HG02798 (cell line): ENCODE data around the gene IMMP2L.
"Not testable (repeated sequence)": the region's sequence is repeated elsewhere in the genome, so short reads cannot be mapped to it uniquely, and the experiment has no call there.

Source experiments
- ATAC-seq: cut with Tn5 transposase; IDR thresholded peaks from one replicate; pipeline ENCODE4 v1.9.1; 2021; ENCODE audit warnings: mild to moderate bottlenecking; ENCODE audit not compliant: unreplicated experiment, poor library complexity

The IMMP2L gene

DNA sequence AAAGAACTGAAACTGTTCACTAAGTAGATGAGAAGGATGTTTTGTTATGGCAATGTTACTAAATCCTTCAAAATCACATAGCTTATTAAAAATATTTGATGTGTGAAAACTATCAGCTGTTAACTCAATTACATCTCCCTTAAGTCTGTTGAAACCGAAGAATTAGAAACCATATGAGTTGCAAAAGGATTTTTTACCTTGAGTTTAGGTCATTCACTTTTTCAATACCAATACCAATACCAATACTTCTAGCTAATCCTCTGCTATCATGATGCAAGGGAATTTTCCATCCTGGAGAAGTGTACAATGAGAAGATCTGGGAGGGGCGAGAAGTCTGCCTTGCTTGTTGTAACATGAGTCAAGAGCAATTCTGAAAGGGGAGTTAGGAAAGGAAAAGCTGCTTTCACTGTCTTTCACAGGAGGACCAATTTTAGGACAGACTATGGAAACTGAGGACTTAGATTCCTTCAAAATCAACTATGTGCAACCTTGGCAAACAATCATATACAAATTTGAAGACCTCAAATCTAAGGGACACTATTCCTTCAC lies 199.7 kb downstream of the IMMP2L start:
- ATAC-seq = no peak

DNA sequence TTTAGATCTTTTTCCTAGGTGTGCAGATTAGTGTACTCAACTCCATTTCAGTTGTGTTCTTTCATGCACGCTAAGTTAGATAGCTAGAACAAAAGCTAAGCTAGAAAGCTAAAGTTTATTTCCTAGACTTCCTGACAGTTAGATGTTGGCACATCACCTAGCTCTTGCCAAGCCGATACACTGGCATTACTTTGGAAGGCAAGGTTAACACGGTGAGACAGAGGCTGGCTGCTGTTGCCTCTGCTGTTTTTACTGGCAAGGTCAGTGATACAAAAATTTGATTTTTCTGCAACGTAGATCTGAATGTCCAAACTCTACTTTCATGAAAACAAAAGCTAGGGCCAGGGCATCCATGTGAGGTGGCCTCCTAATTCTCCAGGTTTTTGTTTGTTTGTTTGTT lies 203.4 kb downstream of the IMMP2L start:
- ATAC-seq = no peak

DNA sequence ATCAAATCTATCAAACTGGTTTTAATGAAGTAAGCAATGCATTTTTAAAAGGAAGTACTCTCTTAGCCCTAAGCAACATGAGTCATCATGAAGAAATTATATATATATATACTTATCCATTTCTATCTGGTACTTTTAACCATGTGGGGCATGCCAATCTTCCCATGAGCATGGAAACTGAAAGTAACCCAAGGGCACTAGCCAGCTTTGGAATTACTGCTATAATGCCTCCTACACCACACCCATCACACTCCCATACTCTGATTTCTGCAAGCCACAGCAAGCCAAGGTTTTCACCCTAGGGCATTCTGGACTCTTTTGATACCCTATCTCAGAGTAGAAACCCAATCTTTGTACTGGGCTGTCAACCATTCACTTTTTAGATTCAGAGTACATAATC lies 204.6 kb downstream of the IMMP2L start:
- no peak for ATAC-seq

DNA sequence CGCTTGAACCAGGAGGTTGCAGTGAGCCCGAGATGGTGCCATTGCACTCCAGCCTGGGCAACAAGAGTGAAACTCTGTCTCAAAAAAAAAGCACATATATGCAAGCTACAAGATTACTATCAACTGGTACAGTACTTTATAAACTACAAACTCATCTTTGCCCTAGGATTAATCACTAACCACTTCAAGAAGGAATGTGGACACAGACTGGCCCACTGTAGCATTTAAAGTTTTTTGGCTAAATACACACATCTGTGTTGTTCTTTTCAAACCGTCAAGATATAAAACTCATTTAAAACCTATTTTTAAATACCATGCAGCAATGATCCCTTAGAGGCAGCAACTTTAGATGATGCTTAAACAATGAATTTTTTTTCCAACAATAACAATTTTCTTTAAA lies 205.4 kb downstream of the IMMP2L start:
- no peak for ATAC-seq

DNA sequence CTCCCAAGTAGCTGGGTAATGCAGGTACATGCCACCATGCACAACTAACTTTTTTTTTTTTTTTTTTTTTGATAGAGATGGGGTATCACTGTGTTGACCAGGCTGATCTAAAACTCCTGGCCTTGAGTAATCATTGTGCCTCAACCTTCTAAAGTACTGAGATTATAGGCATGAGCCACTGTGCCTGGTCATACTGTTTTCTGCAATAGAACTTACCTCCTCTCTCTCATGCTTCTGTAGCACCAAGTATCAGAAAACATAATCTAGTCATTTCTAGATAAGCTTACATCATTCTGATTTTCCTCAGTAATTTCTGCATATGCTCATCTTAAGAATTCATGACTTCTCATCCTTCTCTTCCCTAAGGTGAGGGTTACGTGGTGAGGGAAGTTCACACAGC lies 210.0 kb downstream of the IMMP2L start:
- no peak for ATAC-seq

DNA sequence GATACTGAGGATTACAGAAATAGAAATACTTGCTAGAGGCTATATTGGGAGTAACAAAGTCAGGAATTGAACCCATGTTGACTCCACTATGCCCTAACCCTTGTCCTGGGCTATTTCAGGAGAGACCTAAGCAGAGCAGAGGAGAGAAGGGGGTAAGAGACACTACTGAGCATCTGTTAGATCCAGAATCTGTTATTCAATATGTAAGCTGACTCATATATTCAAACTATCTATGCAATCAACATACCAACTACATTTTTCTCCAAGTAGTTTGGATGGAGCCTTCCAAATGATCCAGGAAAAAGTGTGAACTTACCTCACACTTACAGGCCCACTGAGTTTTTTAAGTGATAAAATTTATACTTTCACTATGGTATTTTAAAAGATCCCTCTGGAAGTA lies 216.1 kb downstream of the IMMP2L start:
- ATAC-seq = no peak

DNA sequence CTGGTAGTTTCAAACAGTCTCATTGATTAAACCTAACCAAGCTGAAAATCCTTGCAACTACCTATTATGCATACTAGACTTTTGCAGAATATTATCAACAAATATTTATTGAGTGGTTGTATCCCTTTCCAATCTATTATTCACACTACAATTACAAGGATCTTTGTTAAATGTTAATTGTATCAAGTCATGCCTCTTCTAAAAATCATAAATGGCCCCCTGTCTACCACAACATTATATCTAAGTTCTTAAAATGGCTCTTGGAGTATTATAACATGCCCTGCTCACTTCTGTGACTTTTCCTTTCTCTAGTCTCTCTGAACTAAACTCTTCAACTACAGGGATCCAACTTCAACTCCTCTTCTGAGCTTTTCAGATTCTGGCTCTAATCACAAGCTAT lies 219.3 kb downstream of the IMMP2L start:
- ATAC-seq = no peak

DNA sequence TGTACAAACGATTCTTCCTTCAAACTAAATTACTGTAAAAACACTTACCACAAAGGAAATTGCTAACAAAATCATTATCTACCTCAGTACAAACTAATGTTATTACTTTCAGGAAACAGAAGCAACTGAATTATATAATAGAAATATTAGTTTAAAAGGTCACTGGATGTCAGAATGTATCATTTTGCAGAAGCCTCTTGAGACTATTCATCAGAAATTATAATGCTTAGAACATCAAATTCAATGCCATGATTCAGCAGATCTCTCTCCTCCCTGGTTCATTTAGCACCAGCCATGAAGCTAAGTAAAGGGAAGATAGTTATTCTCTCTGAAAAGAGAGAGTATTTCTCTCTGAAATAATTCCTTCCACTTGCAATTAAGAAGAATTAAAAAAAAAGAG lies 223.3 kb downstream of the IMMP2L start:
- ATAC-seq = no peak

DNA sequence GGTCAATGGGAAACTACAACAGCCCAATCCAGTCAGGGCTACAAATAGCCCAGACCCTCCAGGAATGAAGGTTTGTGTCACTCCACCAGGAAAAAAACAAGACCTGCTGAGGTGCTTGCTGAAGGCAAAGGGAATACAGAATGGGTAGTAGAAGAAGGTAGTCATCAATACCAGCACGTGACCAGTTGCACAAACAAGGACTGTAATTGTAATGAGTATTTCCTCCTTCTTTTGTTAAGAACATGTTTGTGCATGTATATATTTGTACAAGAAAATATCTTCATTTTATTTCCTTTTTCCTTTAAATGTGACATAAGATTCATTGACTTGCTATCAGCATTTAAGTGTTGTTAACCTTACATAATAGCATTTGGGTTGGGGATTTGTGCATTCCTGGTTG lies 229.3 kb downstream of the IMMP2L start:
- ATAC-seq = no peak

DNA sequence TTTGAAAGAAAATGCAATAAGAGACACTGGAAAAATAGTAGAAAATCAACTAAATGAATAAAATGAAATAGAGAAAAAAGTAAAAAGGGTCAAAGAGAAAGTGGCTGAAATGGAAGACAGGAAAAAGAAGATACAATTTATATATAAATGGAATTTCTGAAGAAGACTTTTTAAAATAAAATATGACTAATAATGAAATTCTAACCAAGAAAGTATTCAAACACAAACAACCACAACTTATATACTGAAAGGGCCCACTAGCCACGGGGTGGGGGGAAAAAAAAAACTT lies 232.1 kb downstream of the IMMP2L start:
- no peak for ATAC-seq

DNA sequence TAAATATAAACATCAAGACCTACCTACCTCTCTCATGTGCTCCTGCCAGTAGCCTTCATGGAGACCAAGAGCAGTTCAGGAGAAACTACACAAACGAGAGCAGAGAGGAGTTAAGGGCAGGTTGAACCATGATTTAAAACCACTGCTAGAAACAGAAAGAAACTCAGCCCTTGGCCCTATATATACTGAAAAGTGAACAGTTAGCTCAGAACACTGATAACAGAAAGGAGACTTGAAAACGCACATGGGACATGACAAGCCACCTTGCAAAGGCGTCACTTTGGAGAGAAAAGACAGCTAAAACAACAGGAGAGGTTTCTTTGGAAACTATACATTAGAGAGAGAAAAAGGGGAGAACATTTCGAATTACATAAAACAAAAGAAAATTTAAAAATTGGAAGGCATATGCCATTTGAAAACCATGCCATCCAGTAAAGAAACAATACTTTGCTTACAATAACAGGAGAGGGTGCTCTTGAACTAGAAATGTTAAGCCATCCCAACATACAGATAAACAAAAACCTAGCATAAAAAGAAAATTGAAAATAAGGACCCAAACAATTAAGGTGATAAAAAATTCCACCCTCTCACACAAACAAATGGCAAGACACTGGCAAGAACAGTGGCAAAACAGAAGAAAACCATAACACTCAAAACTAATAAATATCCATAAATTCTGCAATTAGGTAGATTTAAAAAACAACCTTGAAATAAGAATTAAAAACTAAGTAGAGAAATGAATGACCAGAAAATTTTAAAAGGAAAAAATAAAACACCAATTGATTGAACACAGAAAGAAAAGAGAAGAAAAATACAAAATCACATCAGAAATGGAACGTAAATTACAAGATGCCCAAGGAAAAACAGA lies 232.7 kb downstream of the IMMP2L start:
- peak; percentile 42 for ATAC-seq

DNA sequence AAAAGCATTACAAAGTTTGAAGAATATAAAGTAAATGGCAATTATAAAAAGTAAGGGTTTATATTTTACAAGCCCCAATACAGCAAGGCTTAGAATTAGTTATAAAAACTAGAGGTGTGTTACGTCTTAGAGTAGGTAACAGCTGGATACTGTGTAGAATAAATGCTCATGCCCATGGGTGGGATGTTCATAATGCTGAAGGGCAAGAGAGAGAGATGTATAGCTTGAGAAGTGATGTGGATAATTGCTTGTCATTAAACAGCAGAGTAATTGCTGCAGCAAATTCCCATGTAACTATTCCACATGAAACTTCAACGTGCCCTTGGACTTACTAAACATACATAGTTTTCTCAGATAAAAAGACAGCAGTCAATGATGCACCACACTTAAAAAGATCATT lies 233.8 kb downstream of the IMMP2L start:
- ATAC-seq = no peak

DNA sequence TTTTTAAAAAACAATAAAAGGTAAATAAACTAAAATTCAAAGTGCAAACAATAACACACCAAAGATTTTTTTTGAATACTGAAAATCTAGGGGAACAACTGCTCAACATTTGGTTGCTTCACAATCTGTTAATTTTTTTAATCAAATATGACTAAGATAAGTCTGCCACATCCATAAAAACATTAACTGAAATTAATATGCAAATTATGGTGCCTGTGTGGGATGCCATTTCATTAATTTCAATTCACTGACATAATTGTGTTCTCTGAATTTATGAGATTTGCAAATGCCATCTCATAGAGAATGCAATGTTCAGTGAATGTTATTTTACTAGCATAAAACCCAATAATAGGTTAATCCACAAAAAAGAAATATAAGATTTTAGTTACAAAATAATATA lies 237.5 kb downstream of the IMMP2L start:
- no peak for ATAC-seq

DNA sequence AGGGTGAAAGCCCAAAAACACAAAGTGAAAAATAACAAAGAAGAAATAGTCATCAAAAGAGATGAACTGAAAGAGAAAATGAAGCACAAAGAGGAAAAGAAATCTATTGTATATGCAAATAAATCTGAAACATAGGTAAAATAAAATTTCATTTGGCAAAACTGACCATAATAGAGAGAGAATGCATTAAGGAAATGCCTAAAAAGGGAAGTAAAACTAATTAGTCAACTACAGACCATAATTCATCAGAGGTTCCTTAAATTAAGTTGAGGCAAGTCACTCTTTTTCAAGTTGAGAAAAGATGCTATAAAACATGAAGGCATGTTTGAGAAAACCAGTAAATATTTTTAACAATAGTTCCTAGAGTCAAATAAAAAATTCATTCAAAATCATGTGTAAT lies 238.1 kb downstream of the IMMP2L start:
- peak; percentile 53 for ATAC-seq

DNA sequence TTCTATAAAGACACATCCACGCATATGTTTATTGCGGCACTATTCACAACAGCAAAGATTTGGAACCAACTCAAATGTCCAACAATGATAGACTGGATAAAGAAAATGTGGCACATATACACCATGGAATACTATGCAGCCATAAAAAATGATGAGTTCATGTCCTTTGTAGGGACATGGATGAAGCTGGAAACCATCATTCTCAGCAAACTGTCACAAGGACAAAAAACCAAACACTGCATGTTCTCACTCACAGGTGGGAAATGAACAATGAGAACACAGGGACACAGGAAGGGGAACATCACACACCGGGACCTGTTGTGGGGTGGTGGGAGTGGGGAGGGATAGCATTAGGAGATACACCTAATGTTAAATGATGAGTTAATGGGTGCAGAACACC lies 238.6 kb downstream of the IMMP2L start:
- not testable (repeated sequence) for ATAC-seq

DNA sequence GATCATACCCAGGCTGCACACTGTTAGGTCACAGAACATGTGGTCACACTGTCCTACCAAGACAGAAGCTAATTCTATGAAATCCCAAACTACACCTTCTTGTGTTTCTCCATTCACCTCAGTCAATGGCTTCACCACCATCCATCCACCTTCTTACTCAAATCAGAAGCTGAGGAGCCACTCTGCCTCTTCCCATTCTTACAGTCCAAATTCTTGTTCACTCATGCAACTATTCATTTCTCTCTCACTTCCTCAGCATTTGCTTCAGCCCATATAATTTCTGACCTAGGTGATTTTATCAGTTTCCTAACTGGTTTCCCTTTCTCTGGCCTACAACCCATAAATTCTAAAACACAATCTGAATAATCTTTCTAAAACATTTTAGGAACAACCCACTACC lies 242.2 kb downstream of the IMMP2L start:
- no peak for ATAC-seq

DNA sequence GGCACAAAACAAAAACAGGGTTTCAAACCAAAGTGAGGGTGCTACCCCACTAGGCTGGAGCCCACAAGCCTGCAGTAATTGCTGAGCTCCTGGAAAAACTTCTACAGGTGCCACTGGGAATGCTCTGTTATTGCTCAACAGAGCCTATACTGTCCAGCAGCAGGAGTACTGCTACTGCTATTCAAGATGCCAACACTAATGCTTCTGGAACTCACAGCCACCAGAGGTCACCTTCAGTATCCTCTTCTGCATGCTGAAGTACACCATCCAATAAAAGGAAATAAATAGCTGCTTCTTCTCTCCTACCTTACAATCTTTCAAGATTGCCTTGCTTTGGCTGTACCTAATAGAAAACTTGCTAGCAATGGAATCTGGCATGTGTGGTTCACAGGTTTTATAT lies 249.3 kb downstream of the IMMP2L start:
- ATAC-seq = no peak

DNA sequence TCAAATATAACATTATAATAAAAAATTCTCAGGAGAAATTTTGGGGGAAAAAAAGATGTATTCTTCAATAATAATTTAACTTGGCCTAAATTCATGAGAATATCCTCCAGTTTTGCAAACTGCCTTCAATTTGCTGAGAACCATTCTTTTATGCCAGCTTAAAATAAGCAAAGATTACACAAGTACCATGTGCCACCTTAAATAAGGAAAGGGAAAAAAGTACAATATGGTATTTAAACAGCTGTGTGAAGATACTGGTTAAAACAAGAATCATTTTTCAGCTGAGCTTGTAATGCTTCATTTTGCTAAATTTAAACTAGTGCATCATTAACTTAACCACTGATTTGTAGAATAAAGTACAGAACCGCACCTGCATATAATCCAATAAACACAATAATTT lies 253.6 kb downstream of the IMMP2L start:
- no peak for ATAC-seq

DNA sequence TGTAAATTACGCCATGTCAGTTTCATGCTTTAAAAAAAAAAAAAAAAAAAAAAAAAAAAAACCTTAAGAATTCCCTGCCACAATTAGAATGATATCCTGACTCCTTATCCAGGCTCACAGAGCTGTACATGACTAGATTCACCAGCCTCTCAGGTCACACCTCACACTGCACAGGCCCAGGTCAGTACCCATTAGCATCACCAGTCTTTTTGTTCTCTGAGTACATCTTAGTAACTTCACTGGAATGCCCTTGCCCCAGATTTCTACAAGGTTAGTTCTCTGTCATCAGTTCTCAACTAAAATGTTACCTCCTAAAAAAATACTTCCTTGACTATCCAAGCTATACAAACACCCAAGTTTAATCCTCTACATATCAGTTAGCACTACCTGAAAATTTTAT lies 260.4 kb downstream of the IMMP2L start:
- no peak for ATAC-seq

DNA sequence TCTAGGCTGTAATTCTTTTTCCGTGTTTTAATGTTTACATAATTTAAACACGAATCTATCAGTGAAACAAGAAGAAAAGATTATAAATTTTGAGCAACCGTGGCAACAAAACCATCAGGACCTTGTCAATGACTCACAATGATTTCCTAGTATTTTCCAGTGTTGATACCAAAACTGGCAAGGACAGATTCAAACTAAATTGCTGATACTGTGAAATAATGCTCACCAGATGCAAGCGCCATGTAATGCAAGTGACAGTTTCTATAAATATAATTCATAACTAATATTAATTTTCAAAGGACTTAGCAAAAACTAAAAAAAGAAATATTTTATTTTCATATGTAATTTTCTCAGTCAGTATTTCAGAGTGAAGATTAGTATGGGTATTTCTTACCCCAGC lies 267.8 kb downstream of the IMMP2L start:
- ATAC-seq = no peak

DNA sequence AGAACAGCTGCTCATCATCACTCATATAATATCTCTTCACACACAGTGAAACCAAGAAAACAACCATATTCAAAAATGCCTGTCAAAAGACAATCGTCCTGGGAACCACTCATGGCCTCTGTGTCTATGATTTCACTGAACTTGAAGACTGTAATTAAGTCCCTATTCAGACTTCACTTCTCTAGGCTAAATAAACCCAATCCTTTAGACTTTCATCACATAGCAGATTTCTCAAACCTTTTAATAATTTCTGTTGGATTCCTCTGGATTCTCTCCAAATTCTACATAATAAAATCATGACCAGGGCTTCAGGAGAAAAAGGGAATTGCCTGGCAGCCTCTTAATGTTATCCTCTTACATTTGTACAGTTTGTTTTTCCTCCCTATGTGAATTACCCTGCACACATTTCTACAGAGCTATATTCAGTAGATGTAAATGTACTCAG lies 270.2 kb downstream of the IMMP2L start:
- no peak for ATAC-seq

DNA sequence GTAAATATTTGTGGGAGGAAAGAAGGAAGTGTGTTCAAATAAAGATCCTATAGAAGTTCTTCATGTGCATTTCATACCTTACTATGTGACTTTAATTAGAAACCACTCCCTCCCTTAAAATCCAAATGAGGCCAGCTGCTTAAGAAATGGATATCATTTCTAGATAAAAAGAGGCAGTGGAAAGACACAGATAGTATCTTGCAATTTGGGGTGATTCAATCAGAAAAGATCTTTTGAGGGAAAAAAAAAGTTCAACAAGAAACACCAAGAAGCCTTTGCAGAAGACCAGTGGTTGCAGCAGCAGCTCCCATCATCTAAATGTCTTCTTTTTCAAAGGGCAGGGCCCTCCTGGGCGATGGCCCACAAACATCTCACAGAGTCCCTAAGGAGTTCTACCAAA lies 271.3 kb downstream of the IMMP2L start:
- ATAC-seq = no peak
